NCI-H2227 treated with DMSO at 0.1 percent for 48 hours (cell line): ENCODE data around the gene SARS2.
A peak's percentile ranks its signal among the peaks of the same experiment; 100 is the strongest.
"Not testable (repeated sequence)": the region's sequence is repeated elsewhere in the genome, so short reads cannot be mapped to it uniquely, and the experiment has no call there.

Experiments
- DNase-seq: peaks from one replicate; lab custom pipeline; 2025; lab: John Stamatoyannopoulos, UW

The SARS2 gene, protein sequence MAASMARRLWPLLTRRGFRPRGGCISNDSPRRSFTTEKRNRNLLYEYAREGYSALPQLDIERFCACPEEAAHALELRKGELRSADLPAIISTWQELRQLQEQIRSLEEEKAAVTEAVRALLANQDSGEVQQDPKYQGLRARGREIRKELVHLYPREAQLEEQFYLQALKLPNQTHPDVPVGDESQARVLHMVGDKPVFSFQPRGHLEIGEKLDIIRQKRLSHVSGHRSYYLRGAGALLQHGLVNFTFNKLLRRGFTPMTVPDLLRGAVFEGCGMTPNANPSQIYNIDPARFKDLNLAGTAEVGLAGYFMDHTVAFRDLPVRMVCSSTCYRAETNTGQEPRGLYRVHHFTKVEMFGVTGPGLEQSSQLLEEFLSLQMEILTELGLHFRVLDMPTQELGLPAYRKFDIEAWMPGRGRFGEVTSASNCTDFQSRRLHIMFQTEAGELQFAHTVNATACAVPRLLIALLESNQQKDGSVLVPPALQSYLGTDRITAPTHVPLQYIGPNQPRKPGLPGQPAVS

DNA sequence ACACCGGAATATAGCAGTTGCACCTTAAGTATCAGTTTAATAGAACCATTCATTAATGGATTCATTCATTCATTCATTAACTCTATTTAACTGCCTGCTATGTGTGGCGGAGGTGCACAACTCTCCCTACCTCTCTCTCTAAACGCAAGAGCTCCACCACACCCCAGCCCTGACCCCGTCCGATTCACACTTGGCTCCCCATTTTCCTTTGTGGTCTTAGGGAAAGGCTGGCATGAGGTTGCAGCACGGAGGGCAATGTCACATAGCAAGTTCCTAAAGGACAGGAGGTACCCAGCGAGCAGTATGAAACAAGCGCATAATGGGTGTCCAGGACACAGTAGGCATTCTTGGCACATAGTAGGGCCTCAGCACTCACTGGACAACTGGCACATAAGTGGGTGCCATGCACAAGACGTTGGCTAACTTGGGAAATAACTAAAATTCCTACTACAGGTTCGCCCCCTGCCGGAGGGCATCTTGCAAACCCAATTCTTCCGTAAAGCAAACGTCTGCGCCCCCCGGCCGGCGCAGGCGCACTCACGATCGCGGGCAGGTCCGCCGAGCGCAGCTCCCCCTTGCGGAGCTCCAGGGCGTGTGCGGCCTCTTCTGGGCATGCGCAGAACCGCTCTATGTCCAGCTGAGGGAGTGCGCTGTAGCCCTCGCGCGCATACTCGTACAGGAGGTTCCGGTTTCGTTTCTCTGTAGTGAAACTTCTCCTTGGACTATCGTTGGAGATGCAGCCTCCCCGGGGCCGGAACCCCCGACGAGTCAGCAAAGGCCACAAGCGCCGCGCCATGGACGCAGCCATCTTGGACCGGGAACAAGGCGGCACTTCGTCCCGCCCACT is at the start of gene SARS2:
Gene SARS2 (minus strand): TSS at position 835 of the 847 bp plus-strand sequence. CDS start 27 bp downstream, at position 808.
- DNase-seq, result peak; percentile 100

DNA sequence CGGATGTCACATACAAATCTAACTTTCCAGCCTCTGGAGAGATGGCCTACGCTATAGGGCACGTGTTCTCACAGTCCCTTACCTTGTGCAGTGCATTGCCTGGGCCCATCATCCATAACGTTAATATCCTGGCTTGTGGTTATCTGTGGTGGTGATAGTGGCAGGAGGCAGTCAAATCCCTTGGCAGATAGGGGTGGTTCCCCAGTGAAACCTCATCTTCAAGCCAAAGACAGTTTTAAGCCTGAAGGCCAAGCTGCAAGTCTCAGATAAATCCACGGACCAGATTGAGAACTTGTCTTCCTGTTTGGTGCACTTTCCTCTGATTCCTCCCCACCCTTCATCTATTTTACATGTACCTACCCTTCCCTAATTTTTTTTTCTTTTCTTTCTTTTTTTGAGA is 49.2 kb upstream of the SARS2 start:
- no peak for DNase-seq

DNA sequence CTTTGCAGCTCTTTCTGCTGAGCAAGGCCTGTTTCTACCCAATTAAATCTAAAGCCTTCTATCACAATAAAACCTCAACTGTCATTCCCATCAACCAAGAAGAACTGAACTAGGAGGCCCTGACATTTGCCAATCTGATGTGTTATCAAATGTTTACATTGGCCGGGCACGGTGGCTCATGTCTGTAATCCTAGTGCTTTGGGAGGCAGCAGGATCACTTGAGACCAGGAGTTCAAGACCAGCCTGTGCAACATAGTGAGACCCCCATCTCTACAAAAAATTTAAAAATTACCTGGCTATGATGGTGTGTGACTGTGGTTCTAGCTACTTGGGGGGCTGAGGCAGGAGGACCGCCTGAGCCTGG is 47.7 kb upstream of the SARS2 start:
- DNase-seq, result no peak

DNA sequence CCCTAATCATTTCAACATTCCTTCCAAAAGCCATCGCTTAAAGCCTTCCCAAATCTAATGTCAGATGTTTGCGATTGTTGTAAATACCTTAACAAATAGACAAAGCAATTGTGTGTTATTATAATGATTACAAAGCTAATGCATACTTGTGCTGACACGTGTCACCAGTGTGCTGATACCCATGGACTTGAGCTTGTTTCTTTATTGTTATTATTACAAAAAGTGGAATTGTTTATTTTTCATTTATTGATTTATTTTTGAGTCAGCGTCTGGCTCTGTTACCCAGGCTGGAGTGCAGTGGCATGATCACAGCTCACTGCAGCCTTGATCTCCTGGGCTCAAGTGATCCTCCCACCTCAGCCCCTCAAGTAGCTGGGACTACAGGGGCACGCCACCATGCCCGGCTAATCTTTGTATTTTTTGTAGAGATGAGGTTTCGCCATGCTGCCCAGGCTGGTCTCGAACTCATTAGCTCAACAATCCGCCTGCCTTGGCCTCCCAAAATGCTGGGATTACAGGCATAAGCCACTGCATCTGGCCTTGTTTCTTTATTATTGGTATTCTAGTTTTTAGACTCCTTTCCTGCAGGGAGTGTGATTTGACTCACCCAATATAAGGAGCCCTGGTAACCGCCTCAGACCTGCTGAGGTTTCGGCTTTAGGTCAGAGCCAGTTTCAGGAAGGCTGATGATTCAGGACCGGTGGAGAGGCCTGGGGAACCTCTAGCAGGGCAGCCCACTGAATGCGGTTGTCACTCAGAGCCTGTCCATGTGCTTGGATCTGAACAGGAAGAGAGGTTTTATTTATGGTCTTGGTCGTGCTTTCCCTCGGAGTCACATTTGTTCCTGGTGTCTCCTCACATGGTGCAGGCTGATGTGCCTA is 47.1 kb upstream of the SARS2 start:
- DNase-seq, result no peak

DNA sequence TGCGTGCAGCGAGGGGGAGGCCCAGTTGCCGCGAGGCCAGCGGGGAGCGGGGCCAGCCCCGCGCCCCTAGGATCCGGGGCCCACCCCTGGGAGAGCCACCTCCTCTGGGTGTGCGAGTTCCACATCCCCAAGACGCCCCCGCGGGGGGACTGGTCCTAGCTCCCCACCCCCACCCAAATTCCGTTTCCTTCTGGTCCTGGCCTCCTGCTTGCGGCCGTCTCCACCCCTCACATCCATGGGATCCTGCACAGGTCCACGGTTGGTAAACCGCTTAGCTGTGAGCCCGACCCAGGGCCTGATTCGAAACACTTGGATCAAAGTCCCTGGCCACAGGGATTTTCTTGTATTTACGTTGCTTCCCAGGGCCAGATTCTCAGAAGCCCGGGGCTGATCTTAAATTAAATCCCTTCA is 45.3 kb upstream of the SARS2 start:
- DNase-seq, result peak; percentile 94

DNA sequence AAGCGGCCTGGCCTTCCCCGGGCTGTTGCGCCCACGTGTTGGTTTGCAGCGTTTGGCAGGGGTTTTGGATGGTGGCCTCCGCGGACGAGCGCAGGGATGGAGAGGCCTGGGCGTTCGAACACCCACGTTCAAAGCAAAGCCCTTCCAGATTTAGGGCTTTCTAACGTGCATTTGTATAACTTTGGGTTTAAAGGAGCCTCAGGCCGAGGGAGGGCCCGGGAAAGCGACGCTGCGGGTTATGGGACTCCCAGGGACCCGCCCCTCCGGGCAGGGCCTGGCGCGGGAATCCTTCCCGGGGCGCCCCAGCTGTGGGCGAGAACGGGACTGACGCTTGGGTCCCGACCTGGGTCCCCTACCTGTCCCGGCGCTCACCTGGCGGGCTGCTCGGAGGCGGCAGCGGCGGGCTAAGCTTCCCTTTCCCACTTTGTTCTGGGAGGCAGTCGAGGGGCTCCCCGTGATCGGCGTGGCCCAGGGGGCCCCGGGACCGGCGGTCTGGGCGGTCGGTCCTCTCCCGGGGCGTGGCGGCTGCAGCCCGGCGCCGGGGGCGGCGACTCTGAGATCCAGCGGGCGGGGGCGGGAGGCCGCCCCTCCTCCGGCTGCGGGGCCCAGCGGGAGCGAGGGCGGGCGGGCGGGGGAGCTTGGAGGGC is 44.8 kb upstream of the SARS2 start, which contains the start of gene FBXO17:
Gene FBXO17 (minus strand): TSS at position 529 of the 647 bp plus-strand sequence. CDS start 25,423 bp downstream, outside the sequence.
- DNase-seq, result peak; percentile 94

DNA sequence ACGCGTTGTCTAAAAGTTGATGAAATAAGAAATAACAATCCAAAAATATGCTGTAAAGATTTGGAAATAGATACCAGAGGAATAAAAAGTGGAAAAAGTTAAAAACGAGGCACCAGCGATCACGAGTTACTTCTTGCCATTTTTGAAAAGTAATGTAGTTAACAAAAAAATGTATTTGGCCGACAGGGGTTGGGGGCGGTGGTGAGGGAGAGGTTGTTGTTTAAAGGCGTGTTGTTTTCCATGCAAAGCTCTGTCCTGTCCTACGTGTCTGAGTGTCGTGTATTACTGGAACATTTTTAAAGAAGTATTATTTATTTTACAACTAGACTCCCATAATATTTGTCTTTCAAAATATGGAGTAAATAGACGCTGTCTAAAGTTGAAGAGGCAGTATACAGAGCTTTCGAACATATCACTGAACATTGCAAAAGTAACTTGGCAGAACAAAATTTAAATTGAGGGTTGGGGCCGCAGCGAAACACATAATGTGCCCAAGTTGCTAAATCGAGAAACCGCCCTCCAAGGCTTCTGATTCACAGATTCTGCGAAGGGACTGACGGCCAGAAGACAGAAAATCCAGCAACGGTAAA is 44.2 kb upstream of the SARS2 start:
- peak; percentile 91 for DNase-seq

DNA sequence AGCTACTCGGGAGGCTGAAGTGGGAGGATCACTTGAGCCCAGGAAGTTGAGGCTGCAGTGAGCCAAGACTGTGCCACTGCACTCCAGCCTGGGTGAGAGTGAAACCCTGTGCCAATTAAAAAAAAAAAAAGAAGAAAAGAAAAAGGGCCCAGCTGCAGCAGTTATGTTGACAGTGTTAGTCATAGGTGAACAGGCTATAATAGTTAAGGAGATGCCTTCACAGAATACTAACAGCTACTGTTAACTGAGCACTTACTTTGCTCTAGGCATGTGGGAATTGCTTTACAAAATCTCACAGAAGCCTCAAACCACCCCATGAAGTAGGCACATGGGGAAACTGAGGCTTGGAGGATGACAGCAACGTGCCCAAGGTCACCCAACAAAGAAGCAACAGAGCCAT is 41.1 kb upstream of the SARS2 start:
- DNase-seq, result no peak

DNA sequence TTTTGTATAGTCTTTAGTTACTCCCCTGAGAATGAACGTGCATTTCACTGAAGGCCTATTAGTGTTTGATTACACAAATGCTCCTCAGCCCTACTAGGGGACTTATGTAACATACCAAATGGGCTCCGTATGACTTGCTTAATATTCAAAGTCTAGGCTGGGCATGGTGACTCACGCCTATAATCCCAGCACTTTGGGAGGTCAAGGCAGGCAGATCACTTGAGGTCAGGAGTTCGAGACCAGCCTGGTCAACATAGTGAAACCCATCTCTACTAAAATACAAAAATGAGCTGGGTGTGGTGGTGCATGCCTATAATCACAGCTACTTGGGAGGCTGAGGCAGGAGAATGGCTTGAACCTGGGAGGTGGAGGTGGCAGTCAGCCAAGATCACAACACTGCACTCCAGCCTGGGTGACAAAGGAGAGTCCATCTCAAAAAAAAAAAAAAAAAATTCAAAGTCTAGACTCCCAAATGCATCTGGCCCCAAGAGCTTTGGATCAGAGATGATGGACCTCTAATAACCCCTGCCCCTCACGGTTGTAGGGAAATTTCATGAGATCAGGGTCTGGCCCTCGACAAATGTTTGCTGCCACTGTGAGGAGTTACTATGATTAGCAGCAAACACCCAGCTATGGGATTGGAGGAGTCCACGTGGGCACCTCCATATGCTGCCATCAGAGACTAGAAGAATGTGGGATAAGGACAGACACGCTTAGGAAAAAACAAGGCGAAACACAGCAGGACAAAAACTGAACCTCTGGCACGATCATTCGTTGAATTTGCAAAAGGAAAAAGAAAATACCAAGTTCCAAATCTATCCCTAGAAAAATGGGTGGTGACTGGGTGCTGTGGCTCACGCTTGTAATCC is 40.3 kb upstream of the SARS2 start:
- no peak for DNase-seq

DNA sequence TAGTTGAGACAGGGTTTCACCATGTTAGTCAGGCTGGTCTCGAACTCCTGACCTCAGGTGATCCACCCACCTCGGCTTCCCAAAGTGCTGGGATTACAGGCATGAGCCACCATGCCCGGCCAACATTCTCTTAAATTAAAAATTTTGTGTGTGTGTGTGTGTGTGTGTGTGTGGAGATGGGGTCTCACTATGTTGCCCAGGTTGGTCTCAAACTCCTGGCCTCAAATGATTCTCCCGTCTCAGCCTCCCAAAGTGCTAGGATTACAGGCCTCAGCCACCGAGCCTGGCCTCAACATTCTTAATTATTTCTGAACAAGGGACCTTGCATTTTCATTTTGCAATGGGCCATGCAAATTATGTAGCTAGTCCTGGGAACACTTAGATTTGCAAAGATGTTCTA is 35.6 kb upstream of the SARS2 start:
- DNase-seq, result not testable (repeated sequence)

DNA sequence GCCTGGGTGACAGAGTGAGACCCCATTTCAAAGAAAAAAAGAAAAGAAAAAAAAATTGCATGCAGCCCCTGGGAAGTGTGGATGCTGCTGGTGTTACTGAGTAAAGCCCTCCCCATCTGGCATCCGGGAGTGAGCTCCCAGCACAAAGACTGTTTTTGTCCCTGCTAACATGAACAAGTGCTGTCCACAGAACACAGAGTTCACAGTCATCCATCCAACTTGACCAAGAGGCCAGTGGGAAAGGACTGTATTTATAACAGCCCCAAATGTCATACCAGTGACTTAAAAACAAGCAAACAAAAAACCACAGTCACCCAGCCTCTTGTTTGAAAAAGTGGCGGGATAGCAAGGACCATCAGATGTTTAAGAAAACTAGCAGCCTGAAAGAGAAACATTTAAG is 34.2 kb upstream of the SARS2 start:
- no peak for DNase-seq

DNA sequence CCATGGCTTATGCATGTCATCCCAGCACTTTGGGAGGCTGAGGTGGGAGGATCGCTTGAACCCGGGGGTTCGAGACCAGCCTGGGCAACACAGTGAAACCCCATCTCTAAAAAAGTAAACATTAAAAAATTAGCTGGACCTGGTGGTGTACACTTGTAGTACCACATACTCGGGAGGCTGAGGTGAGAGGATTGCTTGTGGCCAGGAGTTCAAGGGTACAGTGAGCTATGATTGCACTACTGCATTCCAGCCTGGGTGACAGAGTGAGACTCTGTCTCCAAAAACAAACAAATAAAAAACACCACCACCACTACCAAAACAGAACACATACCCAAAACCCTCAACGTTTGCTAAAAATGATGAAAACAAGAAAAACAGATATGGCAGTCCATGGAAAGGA is 29.1 kb upstream of the SARS2 start:
- no peak for DNase-seq

DNA sequence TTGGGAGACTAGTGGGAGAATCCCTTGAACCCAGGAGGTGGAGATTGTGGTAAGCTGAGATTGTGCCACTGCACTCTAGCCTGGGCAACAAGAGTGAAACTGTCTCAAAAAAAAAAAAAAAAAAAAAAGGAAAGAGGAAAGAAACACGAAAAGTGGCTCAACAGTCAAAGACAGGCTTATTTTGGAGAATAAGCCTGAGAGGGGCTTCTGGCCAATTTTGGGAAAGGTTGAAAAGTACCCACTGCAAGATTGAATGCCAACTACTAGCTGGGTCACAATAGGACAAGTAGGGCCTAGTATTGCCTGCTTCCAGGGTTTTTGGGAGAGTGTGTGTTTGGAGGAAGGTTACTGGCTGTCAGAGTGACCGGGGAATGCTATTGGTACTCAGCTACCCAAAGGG is 27.7 kb upstream of the SARS2 start:
- no peak for DNase-seq

DNA sequence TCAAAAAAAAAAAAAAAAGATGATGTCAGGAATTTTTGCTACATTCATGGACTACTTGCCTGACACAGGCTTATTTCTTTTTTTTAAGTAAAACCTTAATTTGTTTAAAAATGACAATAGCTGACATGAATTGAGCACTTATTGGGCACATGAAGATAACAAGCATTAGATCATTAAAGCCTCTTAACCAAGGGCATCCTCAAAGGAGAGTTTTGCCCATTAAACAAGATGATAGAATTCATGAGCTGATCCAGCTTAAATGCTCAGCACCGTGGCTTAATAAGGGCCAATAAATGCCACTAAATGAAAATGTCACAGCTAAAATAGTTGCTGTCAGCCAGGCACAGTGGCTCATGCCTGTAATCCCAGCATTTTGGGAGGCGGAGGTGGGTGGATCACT is 25.7 kb upstream of the SARS2 start:
- no peak for DNase-seq

DNA sequence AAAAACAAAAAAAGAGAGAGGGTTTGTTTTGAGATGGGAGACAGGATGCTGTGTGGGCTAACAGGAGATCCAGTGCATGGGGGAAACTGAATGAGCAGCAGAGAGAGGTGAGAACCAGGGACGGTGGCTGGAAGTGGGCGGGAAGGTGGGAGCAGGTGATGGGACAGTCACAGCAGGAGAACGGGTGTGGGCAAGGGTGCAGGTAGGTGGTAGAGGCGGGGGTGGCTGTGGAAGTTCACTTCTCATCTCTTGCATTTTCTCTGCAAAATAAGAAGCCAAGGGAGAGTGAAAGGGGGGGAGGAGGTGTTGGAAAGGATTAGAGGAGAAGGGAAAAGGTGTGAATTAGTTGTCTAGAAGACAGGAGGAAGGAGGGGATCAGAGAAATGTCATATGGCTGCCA is 23.1 kb upstream of the SARS2 start:
- DNase-seq, result no peak

DNA sequence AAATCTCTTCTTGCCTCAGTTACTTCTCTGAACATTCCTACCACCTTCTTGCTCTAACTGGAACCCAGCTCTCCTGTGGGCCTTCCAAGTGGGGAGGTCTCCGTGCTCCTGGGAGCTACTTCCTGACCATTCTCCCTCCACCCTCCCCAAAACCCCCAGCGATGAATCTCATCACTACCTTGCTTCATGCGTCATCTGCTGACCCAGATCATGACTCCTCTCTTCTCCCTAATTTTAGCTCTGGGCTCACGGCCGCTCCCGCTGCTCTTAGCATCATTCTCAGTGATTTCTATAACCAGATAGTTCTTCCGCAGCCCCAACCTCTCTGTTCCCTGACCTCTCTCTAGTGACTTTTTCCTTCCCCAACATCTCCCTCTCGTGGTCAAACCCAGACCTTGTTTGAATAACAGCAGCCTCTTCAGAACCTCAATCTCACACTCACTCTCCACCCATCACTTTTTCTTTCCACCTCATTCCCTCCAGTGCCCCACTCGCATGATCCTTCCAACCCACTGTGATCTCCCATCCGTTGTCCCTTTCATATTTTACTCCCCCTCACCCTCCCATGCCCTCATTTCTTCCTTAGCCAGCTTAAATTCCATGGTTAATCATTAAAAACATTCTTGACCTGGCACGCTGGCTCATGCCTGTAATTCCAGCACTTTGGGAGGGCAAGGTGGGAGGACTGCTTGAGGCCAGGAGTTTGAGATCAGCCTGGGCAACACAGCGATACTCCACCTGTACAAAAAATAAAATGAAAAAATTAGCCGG is 22.0 kb upstream of the SARS2 start:
- DNase-seq, result no peak

DNA sequence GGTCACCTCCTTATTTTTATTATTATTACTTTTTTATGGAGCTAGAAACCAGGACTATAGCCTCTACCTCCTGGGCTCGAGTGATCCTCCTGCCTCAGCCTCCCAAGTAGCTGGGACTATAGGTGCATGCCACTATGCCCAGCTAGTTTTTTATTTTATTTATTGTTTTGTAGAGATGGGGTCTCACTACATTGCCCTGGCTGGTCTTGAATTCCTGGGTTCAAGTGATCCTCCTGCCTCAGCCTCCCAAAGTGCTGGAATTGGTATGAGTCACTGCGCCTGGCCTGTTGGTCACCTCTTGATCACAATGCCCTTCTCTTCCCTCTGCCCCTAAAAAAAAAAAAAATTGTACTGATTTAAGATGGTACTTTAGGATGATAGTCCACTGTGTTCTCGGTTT is 20.6 kb upstream of the SARS2 start:
- no peak for DNase-seq

DNA sequence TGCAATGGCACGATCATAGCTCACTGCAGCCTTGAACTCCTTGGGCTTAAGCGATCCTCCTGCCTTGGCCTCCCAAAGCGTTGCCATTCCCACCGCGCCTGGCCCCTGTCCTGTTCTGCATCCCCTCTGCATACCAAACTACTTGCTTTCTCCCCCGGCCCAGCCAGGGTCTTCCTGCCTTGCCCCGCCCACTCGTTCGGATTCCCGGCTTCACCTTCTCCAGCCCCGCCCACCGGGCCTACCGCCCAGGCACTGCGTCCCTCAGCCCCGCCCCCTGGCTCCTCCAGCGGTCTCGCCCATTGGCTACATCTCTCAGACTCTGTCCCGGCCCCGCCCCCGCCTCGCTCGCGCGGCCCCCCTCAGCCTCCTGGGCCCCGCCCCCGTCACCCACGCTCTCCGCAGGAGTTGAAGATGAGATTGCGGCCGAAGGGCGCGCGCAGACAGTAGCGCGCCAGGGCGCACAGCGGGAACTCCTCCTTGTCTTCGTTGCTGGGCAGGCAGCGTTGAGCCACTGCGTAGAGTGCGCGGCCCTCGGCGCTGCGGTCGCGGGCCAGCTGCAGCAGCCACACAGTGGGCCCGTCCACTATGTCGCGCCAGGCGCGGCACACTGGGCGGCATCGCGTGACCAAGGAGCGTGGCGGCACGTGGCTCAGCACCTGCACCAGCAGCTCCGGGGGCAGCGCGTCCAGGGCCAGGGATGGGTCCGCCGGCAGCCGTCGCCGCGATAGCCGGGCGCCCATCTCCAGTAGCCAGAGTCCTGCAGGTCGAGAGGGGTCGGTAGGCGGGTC is 19.2 kb upstream of the SARS2 start:
- peak; percentile 78 for DNase-seq
